ENCODE measurements around the gene PPP4R2.
A peak's percentile ranks its signal among the peaks of the same experiment; 100 is the strongest.

The PPP4R2 gene

GRCh38 chr3:73096169-73096568 lies 99.6 kb downstream of the PPP4R2 start:
- in situ Hi-C loops (cut with HindIII; ENCODE audit: low sequenced_read_pairs) = loop anchor here (10.0 kb wide), 1 partner anchor 399 kb away; no protein-coding TSS in a partner anchor
- DNase-seq (ENCODE audit: low read depth) = no peak
- no peak overlapping the region for H3K4me3 ChIP-seq (ENCODE audit: low read depth, low read length)
- TF ChIP-seq CTCF (IDR thresholded peaks at IDR 0.05; ENCODE audit: low read depth, low read length, missing control alignments) = no peak

GRCh38 chr3:73098026-73098425 lies 101.4 kb downstream of the PPP4R2 start:
- no peak for DNase-seq (ENCODE audit: low read depth)
- no peak overlapping the region for H3K4me3 ChIP-seq (ENCODE audit: low read depth, low read length)
- no peak for TF ChIP-seq CTCF (IDR thresholded peaks at IDR 0.05; ENCODE audit: low read depth, low read length, missing control alignments)
- in situ Hi-C loops (cut with HindIII; ENCODE audit: low sequenced_read_pairs) = loop anchor here (10.0 kb wide), 1 partner anchor 397 kb away; no protein-coding TSS in a partner anchor

GRCh38 chr3:73098873-73099272 lies 102.3 kb downstream of the PPP4R2 start:
- no peak overlapping the region for H3K4me3 ChIP-seq (ENCODE audit: low read depth, low read length)
- in situ Hi-C loops (cut with HindIII; ENCODE audit: low sequenced_read_pairs) = loop anchor here (10.0 kb wide), 1 partner anchor 396 kb away; no protein-coding TSS in a partner anchor
- no peak for DNase-seq (ENCODE audit: low read depth)
- no peak for TF ChIP-seq CTCF (IDR thresholded peaks at IDR 0.05; ENCODE audit: low read depth, low read length, missing control alignments)

DNA sequence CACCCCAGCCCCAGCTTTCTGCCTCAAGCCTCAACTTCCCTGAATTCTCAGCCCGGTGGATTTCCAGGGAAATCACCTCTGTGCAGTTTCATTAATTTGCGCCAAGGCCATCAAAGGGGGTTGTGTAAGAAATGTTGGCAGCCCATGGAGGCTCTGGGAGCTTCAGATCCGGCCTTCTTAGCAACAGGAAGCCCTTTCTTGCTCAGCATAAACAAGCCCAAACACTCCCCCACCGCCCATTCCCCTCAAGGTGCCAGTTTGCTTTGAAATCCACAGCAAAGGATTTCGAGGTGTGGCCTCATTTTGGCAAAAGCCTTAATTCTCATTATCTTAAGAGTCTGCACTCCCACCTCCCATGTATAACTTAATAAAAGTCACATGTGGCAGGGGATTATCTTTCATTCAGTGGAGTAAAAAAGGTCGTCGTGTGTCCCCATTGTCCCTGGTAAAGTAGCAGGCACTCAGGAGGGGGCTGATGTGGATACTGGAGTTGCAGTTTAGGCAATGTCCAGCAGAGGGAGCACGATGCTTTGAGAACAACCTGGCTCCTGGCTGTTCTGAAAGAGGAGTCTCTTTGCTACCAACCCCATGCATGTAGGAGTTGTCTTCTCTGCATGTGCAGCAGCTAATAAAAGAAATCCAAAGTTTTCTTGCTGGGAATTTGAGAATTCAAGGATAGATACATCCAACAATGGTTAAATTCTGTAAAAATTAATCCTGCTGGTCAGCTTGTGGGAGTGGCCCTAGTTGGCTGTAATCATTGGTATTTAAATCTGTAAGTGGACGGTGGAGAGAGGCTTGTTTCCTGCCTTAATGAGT lies 104.3 kb downstream of the PPP4R2 start:
- in situ Hi-C loops (cut with HindIII; ENCODE audit: low sequenced_read_pairs) = no loop called here
- TF ChIP-seq CTCF (IDR thresholded peaks at IDR 0.05; ENCODE audit: low read depth, low read length, missing control alignments) = peak; percentile 94
- H3K4me3 ChIP-seq (ENCODE audit: low read depth, low read length) = no peak overlapping the region
- peak; percentile 73 for DNase-seq (ENCODE audit: low read depth)

DNA sequence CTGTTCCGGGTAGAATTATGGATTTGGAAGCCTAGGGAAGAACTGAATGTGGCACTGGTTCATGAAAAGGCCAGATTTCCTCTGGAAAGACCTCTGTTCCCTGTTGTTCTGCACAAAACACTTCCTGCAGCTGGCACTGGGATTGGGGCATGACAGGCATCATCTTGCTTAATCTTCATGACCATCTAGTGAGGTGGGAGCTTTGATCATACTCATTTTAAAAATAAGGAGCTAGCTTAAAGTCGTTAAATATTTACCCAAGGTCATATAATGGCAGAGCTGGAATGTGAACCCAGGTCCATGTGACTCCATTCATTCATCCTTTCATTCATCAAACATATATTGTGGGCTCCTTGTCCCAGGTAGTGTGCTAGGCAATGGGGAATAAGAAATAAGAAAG lies 105.3 kb downstream of the PPP4R2 start:
- in situ Hi-C loops (cut with HindIII; ENCODE audit: low sequenced_read_pairs) = no loop called here
- no peak overlapping the region for H3K4me3 ChIP-seq (ENCODE audit: low read depth, low read length)
- no peak for TF ChIP-seq CTCF (IDR thresholded peaks at IDR 0.05; ENCODE audit: low read depth, low read length, missing control alignments)
- DNase-seq (ENCODE audit: low read depth) = no peak

GRCh38 chr3:73107215-73107614 lies 110.6 kb downstream of the PPP4R2 start:
- DNase-seq (ENCODE audit: low read depth) = no peak
- no peak overlapping the region for H3K4me3 ChIP-seq (ENCODE audit: low read depth, low read length)
- in situ Hi-C loops (cut with HindIII; ENCODE audit: low sequenced_read_pairs) = no loop called here
- TF ChIP-seq CTCF (IDR thresholded peaks at IDR 0.05; ENCODE audit: low read depth, low read length, missing control alignments) = no peak
